Neuronal stem cell (in vitro differentiated cells): ENCODE results near the gene KCNQ1.
A peak's percentile ranks its signal among the peaks of the same experiment; 100 is the strongest.

ENCODE experiments used
- DNase-seq: peaks from one replicate; pipeline ENCODE4 v3.0.0-alpha.2; 2013; ENCODE audit warnings: low spot score
- H2AFZ ChIP-seq: one replicate; pipeline ENCODE4 v1.6.1; 2013; ENCODE audit warnings: mild to moderate bottlenecking, low read length, inconsistent platforms
- H2AK5ac ChIP-seq: 2 replicates; pipeline ENCODE4 v1.6.1; 2013; ENCODE audit warnings: low read depth, mild to moderate bottlenecking, inconsistent platforms, low read length, moderate library complexity, mixed read lengths
- H2BK120ac ChIP-seq: 2 replicates; pipeline ENCODE4 v1.6.1; 2013; ENCODE audit warnings: low read depth, mild to moderate bottlenecking, inconsistent platforms, low read length, moderate library complexity, mixed read lengths
- H2BK12ac ChIP-seq: one replicate; pipeline ENCODE4 v1.6.1; 2013; ENCODE audit warnings: low read length, inconsistent platforms
- H2BK15ac ChIP-seq: 2 replicates; pipeline ENCODE4 v1.6.1; 2013; ENCODE audit warnings: mild to moderate bottlenecking, low read length, inconsistent platforms, mixed read lengths
- H2BK5ac ChIP-seq: one replicate; pipeline ENCODE4 v1.6.1; 2013; ENCODE audit warnings: inconsistent platforms, mild to moderate bottlenecking, low read length, moderate library complexity
- H3K14ac ChIP-seq: one replicate; pipeline ENCODE4 v1.6.1; 2013; ENCODE audit warnings: low read length, inconsistent platforms
- H3K18ac ChIP-seq: 2 replicates; pipeline ENCODE4 v1.6.1; 2013; ENCODE audit warnings: low read length, inconsistent platforms
- H3K23ac ChIP-seq: 2 replicates; pipeline ENCODE4 v1.6.1; 2013; ENCODE audit warnings: low read depth, mild to moderate bottlenecking, mixed read lengths, low read length, inconsistent platforms; ENCODE audit not compliant: poor library complexity
- H3K27ac ChIP-seq: replicated peaks from 3 replicates; pipeline ENCODE4 v1.5.1; 2013; ENCODE audit warnings: low read length, inconsistent platforms
- H3K27me3 ChIP-seq, 3 experiments: 2 replicates each; pipeline ENCODE4 v1.6.1; 2013; ENCODE audit warnings: low read length in 3 of 3, mild to moderate bottlenecking in 2 of 3, inconsistent platforms in 1 of 3, low read depth in 1 of 3, mixed read lengths in 1 of 3, moderate library complexity in 1 of 3; ENCODE audit not compliant: control insufficient read depth in 3 of 3, insufficient read depth in 3 of 3
- H3K36me3 ChIP-seq, 2 donors: replicated peaks in 1 of 2; 2 replicates each; pipeline ENCODE4 v1.6.1; 2013; ENCODE audit warnings: low read length in 2 of 2; ENCODE audit not compliant: control insufficient read depth in 2 of 2, insufficient read depth in 2 of 2
- H3K4ac ChIP-seq: 2 replicates; pipeline ENCODE4 v1.6.1; 2013; ENCODE audit warnings: inconsistent platforms, mild to moderate bottlenecking, low read length, moderate library complexity
- H3K4me1 ChIP-seq, 2 donors: 1 replicate in 1 of 2; 2 replicates in 1 of 2; pipeline ENCODE4 v1.6.1; 2013; ENCODE audit warnings: low read length in 2 of 2, low read depth in 1 of 2; ENCODE audit not compliant: control insufficient read depth in 2 of 2, insufficient read depth in 1 of 2
- H3K4me2 ChIP-seq: one replicate; pipeline ENCODE4 v1.6.1; 2013; ENCODE audit warnings: mild to moderate bottlenecking, low read length, inconsistent platforms; ENCODE audit not compliant: insufficient read depth, poor library complexity, severe bottlenecking
- H3K4me3 ChIP-seq, 2 donors: 2 replicates each; pipeline ENCODE4 v1.5.1; 2013; ENCODE audit warnings: low read length in 2 of 2, mild to moderate bottlenecking in 2 of 2, inconsistent platforms in 1 of 2, moderate library complexity in 1 of 2
- H3K79me1 ChIP-seq: one replicate; pipeline ENCODE4 v1.6.1; 2013; ENCODE audit warnings: low read depth, mild to moderate bottlenecking, inconsistent platforms, low read length, moderate library complexity
- H3K9ac ChIP-seq: one replicate; pipeline ENCODE4 v1.6.1; 2013; ENCODE audit warnings: mild to moderate bottlenecking, low read depth, low read length, inconsistent platforms; ENCODE audit not compliant: poor library complexity
- H3K9me3 ChIP-seq, 2 donors: replicated peaks in 1 of 2; 2 replicates each; pipeline versions ENCODE3 to v1.6.1; 2013; ENCODE audit warnings: low read length in 2 of 2, mild to moderate bottlenecking in 2 of 2, inconsistent platforms in 1 of 2, low read depth in 1 of 2, mixed read lengths in 1 of 2, moderate library complexity in 1 of 2; ENCODE audit not compliant: control insufficient read depth in 2 of 2, insufficient read depth in 1 of 2
- H4K8ac ChIP-seq: one replicate; pipeline ENCODE4 v1.6.1; 2013; ENCODE audit warnings: low read depth, mild to moderate bottlenecking, inconsistent platforms, low read length, moderate library complexity
- H4K91ac ChIP-seq: one replicate; pipeline ENCODE4 v1.6.1; 2013; ENCODE audit warnings: low read length, low read depth, mild to moderate bottlenecking, inconsistent platforms; ENCODE audit not compliant: poor library complexity
- WGBS, 2 donors: extraction: QIAGEN DNeasy Blood & Tissue Kit; methylation state at CpG; one replicate each; pipeline ENCODE4 v1.1.7; 2013; ENCODE audit warnings: missing lambda C conversion rate in 2 of 2, mixed read lengths in 1 of 2; ENCODE audit not compliant: insufficient read length in 2 of 2, insufficient replicate concordance in 1 of 2; ENCODE audit errors: extremely low coverage in 2 of 2; 5-methylcytosine and 5-hydroxymethylcytosine counted together

The KCNQ1 gene

DNA sequence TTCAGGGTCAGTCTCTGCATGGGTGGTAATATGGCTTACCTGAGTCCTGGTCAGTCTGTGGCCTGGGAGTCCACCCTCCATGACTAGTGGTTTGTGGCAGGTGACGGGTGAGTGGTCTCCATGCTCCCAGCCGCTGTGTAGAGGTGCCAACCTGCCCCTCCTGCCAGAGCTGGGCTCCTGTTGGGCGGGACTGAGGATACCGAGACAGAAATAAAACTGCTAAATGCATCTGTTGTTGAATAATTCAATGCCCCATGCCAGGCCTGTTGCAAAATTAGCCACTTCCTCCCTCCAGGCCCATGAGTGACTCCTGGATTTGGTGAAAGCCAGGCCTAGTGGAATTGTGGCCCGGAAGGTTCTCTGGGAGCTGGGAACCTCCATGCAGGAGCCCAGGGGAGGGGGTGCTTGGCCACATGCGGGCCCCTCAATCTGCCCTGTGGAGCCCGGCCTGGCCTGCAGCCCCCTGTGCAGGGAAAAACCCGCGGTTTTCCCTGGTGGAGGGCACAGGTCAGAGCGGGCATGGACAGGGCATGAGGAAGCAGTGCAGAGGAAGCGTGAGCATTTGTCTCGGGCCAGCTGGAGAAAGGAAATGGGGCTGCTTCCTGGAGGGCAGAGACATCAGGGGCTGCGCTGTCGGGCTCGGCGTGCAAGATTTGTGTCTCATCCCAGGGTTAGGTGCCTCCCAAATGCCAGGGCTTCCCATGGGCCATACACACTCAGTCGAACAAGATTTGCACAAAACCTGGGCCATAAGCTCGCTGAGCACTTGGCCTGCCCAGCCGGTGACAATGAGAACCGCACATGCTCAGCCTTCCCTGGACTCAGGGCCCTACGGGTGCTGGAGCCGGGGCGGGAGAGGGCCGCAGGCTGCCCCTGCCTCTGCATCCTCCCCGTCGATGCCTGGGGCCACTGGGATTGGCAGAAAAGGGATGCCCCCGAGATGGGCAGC, 66.9 kb downstream of the KCNQ1 start:
- Histone ChIP-seq H2AK5ac (no peak overlapping the region), H4K91ac (no peak overlapping the region), H3K9me3 (no peaks in the 10 kb centered on the region), H3K4me1 (no peaks in the 10 kb centered on the region), H4K8ac (no peak overlapping the region), H3K27ac (no peak overlapping the region), H2BK12ac (no peak overlapping the region), H3K4ac (no peak overlapping the region), H2BK15ac (peak overlapping the region; percentile 38), H3K27me3 (peaks cover 0 to 11% (median 1%) of the 10 kb centered on the region in 3 experiments), H3K79me1 (no peaks in the 10 kb centered on the region), H3K14ac (no peak overlapping the region), H2BK120ac (no peak overlapping the region), H2BK5ac (peak overlapping the region; percentile 11), H3K4me2 (no peak overlapping the region), H3K9ac (no peak overlapping the region), H3K23ac (no peak overlapping the region), H2AFZ (no peak overlapping the region), H3K18ac (no peak overlapping the region), H3K4me3 (no peak overlapping the region), H3K36me3 (no peaks in the 10 kb centered on the region)
- no CpG with 5 or more reads among the region's 27 CpGs for WGBS, 2 donors
- no peak for DNase-seq

DNA sequence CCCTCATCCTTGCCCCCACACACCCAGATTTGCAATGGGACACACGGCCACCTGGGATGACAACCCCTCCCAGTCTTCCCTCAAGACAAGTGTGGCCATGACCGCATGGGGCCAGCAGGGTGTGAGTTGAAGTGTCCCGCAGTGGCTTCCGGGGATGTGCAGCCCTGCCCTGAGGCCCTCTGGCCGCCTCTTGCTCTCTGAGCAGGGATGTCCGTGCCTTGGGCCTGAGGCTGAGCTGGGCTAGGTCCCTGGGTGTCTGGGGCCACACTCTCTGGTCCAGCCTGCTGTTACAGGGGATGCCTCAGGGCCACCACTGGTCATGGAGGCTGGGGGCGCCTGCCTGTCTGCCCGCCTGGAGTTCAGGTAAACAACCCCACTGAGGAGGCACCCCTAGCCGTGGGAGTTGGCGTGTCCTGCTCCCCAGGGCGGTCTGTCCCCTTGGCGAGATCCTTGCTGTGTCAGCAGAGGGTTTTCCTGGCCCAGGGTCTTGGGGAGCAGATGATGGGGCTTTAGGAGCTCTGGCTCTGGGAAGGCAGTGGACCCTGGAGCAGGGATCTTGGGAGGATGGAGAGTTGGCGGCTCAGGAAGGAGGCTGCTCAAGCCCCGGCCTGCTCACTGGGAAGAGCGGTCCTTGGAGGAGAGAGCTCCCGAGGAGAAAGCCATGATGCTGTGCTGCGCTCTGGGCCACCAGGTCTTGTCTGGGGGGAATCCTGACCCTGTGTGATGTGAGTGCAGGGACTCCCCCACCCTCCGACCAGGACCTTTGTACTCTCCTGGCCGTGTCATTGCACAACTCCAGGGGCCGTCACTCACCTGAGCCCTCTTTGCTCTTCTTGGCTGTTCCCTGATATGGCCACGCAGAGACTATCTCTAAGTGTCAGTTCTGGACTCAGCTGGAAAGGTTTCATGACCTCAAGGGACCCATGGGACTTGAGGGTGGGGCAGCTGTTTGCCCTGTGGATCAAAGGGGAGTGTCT, 67.9 kb downstream of the KCNQ1 start:
- Histone ChIP-seq H3K23ac (peak overlapping the region; percentile 73), H2BK5ac (peak overlapping the region; percentile 11), H3K27me3 (peaks cover 0 to 10% (median 1%) of the 10 kb centered on the region in 3 experiments), H3K4me3 (no peak overlapping the region), H3K9me3 (no peaks in the 10 kb centered on the region), H2BK120ac (no peak overlapping the region), H3K4me1 (no peaks in the 10 kb centered on the region), H2BK12ac (peak overlapping the region; percentile 46), H2AFZ (no peak overlapping the region), H2BK15ac (peak overlapping the region; percentile 67), H3K9ac (no peak overlapping the region), H3K18ac (peak overlapping the region; percentile 38), H3K4ac (no peak overlapping the region), H4K91ac (no peak overlapping the region), H3K14ac (peak overlapping the region; percentile 89), H3K27ac (no peak overlapping the region), H3K36me3 (no peaks in the 10 kb centered on the region), H2AK5ac (peak overlapping the region; percentile 70), H3K4me2 (no peak overlapping the region), H3K79me1 (no peaks in the 10 kb centered on the region), H4K8ac (peak overlapping the region; percentile 6)
- no CpG with 5 or more reads among the region's 21 CpGs for WGBS, 2 donors
- no peak for DNase-seq

DNA sequence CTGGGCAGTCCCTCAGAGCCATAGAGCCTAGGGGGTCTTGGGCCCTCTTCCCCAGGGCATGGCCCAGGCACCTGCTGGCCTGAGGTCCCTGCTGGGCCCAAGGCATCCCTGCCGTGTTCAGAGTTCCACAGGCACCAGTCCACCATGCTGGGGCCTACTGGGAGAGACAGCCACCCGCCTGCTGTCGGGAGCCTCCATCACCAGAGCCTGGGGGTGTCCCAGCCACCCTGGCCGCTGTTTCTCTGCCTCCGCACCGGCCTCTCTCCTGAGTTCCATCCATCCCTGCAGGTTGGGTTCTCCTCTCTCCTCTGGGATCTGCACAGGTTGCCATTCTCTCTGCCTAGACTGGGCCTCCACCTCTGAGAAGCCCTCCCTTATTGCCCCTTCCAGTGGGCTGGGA, 68.6 kb downstream of the KCNQ1 start:
- no CpG with 5 or more reads among the region's 6 CpGs for WGBS, 2 donors
- H2BK120ac ChIP-seq: no peak overlapping the region
- no peak for DNase-seq

More for the DNA sequence above, 68.6 kb downstream of the KCNQ1 start:
- Histone ChIP-seq H3K9me3 (no peaks in the 10 kb centered on the region), H3K27ac (no peak overlapping the region), H3K23ac (peak overlapping the region; percentile 73), H4K8ac (no peak overlapping the region), H3K36me3 (no peaks in the 10 kb centered on the region), H3K27me3 (peaks cover 0 to 10% (median 0%) of the 10 kb centered on the region in 3 experiments), H2BK12ac (no peak overlapping the region), H2AFZ (no peak overlapping the region), H3K4ac (no peak overlapping the region), H2BK5ac (no peak overlapping the region), H3K14ac (peak overlapping the region; percentile 89), H3K18ac (peak overlapping the region; percentile 38), H2BK15ac (peak overlapping the region; percentile 67), H2AK5ac (peak overlapping the region; percentile 70), H3K4me2 (no peak overlapping the region), H3K4me1 (no peaks in the 10 kb centered on the region), H3K79me1 (no peaks in the 10 kb centered on the region), H3K4me3 (no peak overlapping the region), H3K9ac (no peak overlapping the region), H4K91ac (no peak overlapping the region)
